Osteocyte (in vitro differentiated cells): ENCODE measurements around the gene SSBP3. TPM values are rescaled to one million over a fixed set of nuclear protein-coding genes. Genes with fewer than 3 reads are reported as not detected.

Source experiments
- DNase-seq: peaks from one replicate; pipeline ENCODE4 v3.0.0; 2021; ENCODE audit warnings: mixed read lengths; ENCODE audit not compliant: unreplicated experiment; ENCODE audit errors: extremely low spot score
- H3K27ac Mint-ChIP-seq: one replicate; pipeline ENCODE4 v1.8.0; 2021; ENCODE audit warnings: mild to moderate bottlenecking, mixed read lengths; ENCODE audit not compliant: unreplicated experiment
- H3K27me3 Mint-ChIP-seq: one replicate; pipeline ENCODE4 v1.8.0; 2021; ENCODE audit warnings: mixed read lengths; ENCODE audit not compliant: unreplicated experiment
- H3K36me3 Mint-ChIP-seq: one replicate; pipeline ENCODE4 v1.8.0; 2021; ENCODE audit warnings: mixed read lengths; ENCODE audit not compliant: unreplicated experiment
- H3K4me1 Mint-ChIP-seq: one replicate; pipeline ENCODE4 v1.8.0; 2021; ENCODE audit warnings: mixed read lengths; ENCODE audit not compliant: unreplicated experiment
- H3K4me3 Mint-ChIP-seq: one replicate; pipeline ENCODE4 v1.8.0; 2021; ENCODE audit warnings: mild to moderate bottlenecking, moderate library complexity, mixed read lengths; ENCODE audit not compliant: unreplicated experiment
- H3K9me3 Mint-ChIP-seq: one replicate; pipeline ENCODE4 v1.8.0; 2021; ENCODE audit warnings: mixed read lengths; ENCODE audit not compliant: unreplicated experiment
- total RNA-seq: library from RNA; stranded (reverse); gene quantifications from 2 replicates; pipeline ENCODE4 v1.2.1, GENCODE V29; 2021
- TF ChIP-seq, protein P1 (sequence below): fragments of 200-600 bp; sonication (generic); IDR thresholded peaks from 2 replicates; pipeline ENCODE4 v1.5.0; 2021; ENCODE audit warnings: antibody characterized with exemption, mild to moderate bottlenecking, moderate library complexity

Gene SSBP3
- total RNA-seq, 1 donor from 2014 or later = 56.4 TPM

DNA sequence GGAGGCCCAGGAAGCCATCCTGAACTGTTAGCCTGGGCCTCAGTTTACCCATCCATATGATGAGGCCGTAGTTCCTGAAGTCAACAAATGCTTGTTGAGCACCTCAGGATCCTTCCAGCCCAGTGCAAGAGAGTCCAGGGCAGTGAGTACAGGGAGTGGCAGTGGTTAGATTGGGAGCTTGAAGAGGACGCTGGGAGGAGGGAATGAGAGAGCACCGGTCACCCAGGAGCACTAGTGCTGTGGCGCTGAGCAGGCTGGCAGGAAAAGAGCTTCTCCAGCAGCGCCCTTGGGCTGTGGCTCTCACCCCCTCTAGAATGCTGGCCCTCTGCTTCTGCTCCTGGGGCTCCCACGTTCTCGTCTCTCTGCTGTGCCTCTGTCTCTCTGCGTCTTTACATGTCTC, 10.2 kb upstream of the SSBP3 start:
- no peak for DNase-seq
- Mint-ChIP-seq H3K9me3 (no peaks in the 10 kb centered on the region), H3K4me1 (peaks cover 9% of the 10 kb centered on the region), H3K4me3 (no peak overlapping the region), H3K36me3 (no peaks in the 10 kb centered on the region), H3K27ac (no peak overlapping the region), H3K27me3 (peaks cover 34% of the 10 kb centered on the region)
- TF ChIP-seq, protein P1, sequence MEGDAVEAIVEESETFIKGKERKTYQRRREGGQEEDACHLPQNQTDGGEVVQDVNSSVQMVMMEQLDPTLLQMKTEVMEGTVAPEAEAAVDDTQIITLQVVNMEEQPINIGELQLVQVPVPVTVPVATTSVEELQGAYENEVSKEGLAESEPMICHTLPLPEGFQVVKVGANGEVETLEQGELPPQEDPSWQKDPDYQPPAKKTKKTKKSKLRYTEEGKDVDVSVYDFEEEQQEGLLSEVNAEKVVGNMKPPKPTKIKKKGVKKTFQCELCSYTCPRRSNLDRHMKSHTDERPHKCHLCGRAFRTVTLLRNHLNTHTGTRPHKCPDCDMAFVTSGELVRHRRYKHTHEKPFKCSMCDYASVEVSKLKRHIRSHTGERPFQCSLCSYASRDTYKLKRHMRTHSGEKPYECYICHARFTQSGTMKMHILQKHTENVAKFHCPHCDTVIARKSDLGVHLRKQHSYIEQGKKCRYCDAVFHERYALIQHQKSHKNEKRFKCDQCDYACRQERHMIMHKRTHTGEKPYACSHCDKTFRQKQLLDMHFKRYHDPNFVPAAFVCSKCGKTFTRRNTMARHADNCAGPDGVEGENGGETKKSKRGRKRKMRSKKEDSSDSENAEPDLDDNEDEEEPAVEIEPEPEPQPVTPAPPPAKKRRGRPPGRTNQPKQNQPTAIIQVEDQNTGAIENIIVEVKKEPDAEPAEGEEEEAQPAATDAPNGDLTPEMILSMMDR = no peak

DNA sequence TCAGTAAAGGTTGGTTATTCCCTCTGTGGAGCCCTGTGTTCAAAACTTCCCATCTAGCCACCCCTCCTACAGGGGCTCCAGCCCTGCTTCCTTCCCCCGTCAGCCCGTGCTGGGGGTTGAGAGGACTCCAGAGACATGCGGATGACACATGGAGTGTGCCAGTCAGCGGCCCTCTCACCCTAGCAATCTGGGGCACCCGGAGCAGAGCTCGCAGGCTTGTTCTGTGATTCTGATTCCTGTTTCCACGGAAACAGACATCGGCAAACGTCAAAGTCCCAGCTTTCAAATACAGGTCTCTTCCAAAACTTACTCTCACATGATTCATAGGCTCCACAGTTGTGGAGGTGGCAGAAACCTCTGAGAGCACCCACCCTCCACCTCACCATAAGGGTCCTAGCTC, 9.8 kb upstream of the SSBP3 start:
- H3K27ac Mint-ChIP-seq = no peak overlapping the region
- H3K36me3 Mint-ChIP-seq = no peaks in the 10 kb centered on the region
- peaks cover 32% of the 10 kb centered on the region for H3K27me3 Mint-ChIP-seq
- H3K9me3 Mint-ChIP-seq = no peaks in the 10 kb centered on the region
- TF ChIP-seq, protein P1 = no peak
- H3K4me3 Mint-ChIP-seq = no peak overlapping the region
- peaks cover 9% of the 10 kb centered on the region for H3K4me1 Mint-ChIP-seq
- no peak for DNase-seq

DNA sequence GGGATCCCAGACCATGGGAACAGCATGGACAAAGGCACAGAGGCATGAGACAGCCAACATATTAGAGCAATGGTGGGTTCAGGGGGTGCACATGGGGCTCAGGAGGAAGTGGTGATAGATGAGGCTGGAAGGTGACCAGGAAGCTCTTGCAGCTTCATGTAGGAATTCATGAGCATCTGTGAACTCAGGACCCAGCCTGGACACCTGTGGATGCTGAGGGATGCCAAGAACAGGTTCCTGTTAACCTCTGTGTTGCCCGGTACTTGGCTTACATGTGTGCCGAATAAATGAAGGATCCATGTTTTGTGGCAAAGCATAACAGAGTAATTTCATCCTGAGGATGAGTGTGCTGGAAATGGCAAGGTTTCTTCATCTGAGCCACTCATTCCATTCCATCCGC, 9.3 kb upstream of the SSBP3 start:
- H3K27me3 Mint-ChIP-seq = peaks cover 30% of the 10 kb centered on the region
- H3K36me3 Mint-ChIP-seq = no peaks in the 10 kb centered on the region
- H3K4me3 Mint-ChIP-seq = no peak overlapping the region
- H3K27ac Mint-ChIP-seq = no peak overlapping the region
- peaks cover 9% of the 10 kb centered on the region for H3K4me1 Mint-ChIP-seq
- no peaks in the 10 kb centered on the region for H3K9me3 Mint-ChIP-seq
- no peak for DNase-seq
- TF ChIP-seq, protein P1 = no peak

DNA sequence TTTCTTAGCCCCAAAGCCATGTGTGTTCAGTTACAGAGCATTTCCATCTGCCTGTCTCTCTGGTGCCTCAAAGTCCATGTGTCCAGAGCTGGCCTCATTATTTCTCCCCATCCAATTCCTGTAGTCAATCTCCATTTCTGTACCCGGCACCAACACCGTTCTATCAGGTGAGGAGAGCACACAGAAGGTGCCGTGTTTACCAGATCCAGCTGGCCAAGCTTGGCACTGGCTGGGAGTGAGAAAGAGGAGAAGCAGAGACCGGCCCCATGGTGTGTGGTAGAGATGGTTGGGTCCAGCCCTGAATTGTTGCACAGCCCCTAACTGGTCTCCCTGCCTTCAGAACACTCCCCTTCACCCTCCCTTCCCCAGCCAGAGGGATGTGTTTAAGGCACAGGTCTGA, 7.5 kb upstream of the SSBP3 start:
- Mint-ChIP-seq H3K27me3 (peaks cover 30% of the 10 kb centered on the region), H3K4me3 (no peak overlapping the region), H3K36me3 (no peaks in the 10 kb centered on the region), H3K9me3 (no peaks in the 10 kb centered on the region), H3K4me1 (peaks cover 14% of the 10 kb centered on the region), H3K27ac (no peak overlapping the region)
- no peak for DNase-seq
- TF ChIP-seq, protein P1 = no peak

DNA sequence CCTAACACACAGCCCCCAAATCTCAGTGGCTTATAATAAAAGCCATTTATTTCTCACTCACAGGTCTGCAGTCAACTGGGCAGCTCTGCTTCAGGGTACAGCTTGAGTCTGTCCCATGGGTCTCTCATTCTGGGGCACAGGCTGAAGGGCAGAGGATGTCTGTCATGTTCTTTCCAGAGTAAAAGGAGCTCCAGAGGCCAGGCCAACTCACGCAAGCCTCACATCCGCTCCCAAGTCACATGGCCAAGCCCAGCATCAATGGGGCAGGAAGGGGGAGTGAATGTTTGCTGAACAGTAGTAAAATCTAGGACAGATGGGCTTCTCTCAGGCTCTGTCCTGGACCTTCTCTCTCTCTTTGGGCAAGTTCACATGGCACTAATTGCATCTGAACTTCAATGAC, 7.1 kb upstream of the SSBP3 start:
- Mint-ChIP-seq H3K27me3 (peaks cover 30% of the 10 kb centered on the region), H3K27ac (no peak overlapping the region)

More for the DNA sequence above, 7.1 kb upstream of the SSBP3 start:
- no peaks in the 10 kb centered on the region for H3K36me3 Mint-ChIP-seq
- H3K4me1 Mint-ChIP-seq = peaks cover 18% of the 10 kb centered on the region
- H3K9me3 Mint-ChIP-seq = no peaks in the 10 kb centered on the region
- TF ChIP-seq, protein P1 = no peak
- DNase-seq = no peak
- no peak overlapping the region for H3K4me3 Mint-ChIP-seq
